ENCODE results near the gene SRRM5.

The SRRM5 gene

GRCh38 chr19:43652546-43652874 lies 40.6 kb downstream of the SRRM5 start:
- TF ChIP-seq GATA3 (IDR thresholded peaks at IDR 0.05; ENCODE audit: low read depth, low read length) (no peak), GATA2 (IDR thresholded peaks at IDR 0.05; ENCODE audit: low read depth, low read length) (no peak)

DNA sequence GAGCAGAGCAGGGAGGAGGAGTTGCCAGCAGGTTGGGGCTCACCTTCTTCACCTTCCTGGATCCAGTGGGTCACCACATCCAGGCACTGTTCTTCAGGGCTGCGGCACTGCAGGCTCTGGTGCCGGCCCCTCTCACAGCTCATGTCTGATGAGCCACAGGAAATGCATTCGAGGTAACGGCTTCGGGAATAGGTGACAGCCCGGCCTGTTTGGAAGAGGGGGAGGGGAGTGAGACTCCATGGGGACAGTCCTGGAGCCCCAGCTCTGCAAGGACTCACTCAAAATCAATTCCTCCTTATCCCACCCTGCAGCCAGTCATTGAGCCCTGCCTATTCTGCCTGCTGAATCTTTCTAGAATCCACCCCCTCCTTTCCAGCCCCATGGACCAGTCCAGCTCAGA lies 44.5 kb downstream of the SRRM5 start:
- TF ChIP-seq GATA2 (IDR thresholded peaks at IDR 0.05; ENCODE audit: low read depth, low read length) = no peak

DNA sequence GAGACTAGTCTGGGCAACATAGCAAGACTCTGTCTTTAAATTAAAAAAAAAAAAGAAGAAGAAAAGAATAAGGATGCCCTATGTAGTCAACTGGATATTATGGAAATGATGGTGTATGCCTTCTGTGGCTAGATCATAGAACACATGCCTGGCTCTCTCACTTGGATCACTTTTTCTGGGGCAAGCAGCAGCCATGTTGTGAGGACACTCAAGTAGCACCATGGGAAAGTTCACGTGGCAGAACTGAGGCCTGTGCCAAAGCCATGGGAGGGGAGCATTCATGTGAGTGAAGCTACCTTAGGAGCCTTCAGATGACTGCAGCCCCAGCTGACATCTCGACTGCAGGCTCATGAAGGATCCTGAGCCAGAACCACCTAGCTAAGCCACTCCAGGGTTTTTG lies 46.1 kb downstream of the SRRM5 start:
- TF ChIP-seq GATA3 (IDR thresholded peaks at IDR 0.05; ENCODE audit: low read depth, low read length) (no peak), GATA2 (IDR thresholded peaks at IDR 0.05; ENCODE audit: low read depth, low read length) (no peak)

- TF ChIP-seq GATA3 (IDR thresholded peaks at IDR 0.05; ENCODE audit: low read depth, low read length) = no peak
- TF ChIP-seq GATA2 (IDR thresholded peaks at IDR 0.05; ENCODE audit: low read depth, low read length) = no peak
Measured at GRCh38 chr19:43658494-43658893, 46.6 kb downstream of the SRRM5 start.

- TF ChIP-seq GATA3 (IDR thresholded peaks at IDR 0.05; ENCODE audit: low read depth, low read length) (no peak), GATA2 (IDR thresholded peaks at IDR 0.05; ENCODE audit: low read depth, low read length) (no peak)
Measured at GRCh38 chr19:43660301-43660970, 48.5 kb downstream of the SRRM5 start.

GRCh38 chr19:43660971-43661360 lies 49.1 kb downstream of the SRRM5 start:
- TF ChIP-seq GATA2 (IDR thresholded peaks at IDR 0.05; ENCODE audit: low read depth, low read length) (no peak), GATA3 (IDR thresholded peaks at IDR 0.05; ENCODE audit: low read depth, low read length) (no peak)

GRCh38 chr19:43662487-43662886 lies 50.6 kb downstream of the SRRM5 start:
- TF ChIP-seq GATA3 (IDR thresholded peaks at IDR 0.05; ENCODE audit: low read depth, low read length) (no peak), GATA2 (IDR thresholded peaks at IDR 0.05; ENCODE audit: low read depth, low read length) (no peak)

GRCh38 chr19:43664018-43664417 lies 52.1 kb downstream of the SRRM5 start:
- TF ChIP-seq GATA3 (IDR thresholded peaks at IDR 0.05; ENCODE audit: low read depth, low read length) (no peak), GATA2 (IDR thresholded peaks at IDR 0.05; ENCODE audit: low read depth, low read length) (no peak)
